Liver (tissue), 3 donors: ENCODE results near the gene CACYBP.
"Not testable (repeated sequence)": the region's sequence is repeated elsewhere in the genome, so short reads cannot be mapped to it uniquely, and the experiment has no call there.

Source experiments
- JUND ChIP-seq, 2 donors: IDR thresholded peaks; 2 replicates each; pipeline ENCODE4 v1.6.1; 2016; ENCODE audit warnings: antibody characterized with exemption in 2 of 2
- TAF1 ChIP-seq: conservative IDR thresholded peaks from 2 replicates; pipeline ENCODE4 v1.6.1; 2016; ENCODE audit warnings: antibody characterized with exemption, mild to moderate bottlenecking
- TF ChIP-seq, protein P1 (sequence below): fragments of 150-350 bp; IDR thresholded peaks from 2 replicates; pipeline ENCODE4 v1.5.1; 2017; ENCODE audit warnings: improper control_type of control experiment, low read depth, low read length; ENCODE audit not compliant: missing input control
- donor health status: healthy.
- donor health status: healthy.

DNA sequence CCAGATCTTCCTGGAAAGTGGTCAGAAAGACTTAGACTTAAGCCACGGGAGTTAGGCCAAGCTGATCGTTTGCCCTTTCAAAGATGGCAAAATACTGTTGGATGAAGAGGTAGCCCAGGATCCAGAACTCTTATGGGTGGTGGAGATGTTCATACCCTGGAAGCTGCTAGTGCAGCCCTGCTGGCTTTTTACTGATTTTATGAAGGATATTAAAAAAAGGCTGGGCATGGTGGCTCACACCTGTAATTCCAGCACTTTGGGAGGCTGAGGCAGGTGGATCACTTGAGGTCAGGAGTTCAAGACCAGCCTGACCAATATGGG lies 24.1 kb downstream of the CACYBP start:
- TF ChIP-seq, protein P1, sequence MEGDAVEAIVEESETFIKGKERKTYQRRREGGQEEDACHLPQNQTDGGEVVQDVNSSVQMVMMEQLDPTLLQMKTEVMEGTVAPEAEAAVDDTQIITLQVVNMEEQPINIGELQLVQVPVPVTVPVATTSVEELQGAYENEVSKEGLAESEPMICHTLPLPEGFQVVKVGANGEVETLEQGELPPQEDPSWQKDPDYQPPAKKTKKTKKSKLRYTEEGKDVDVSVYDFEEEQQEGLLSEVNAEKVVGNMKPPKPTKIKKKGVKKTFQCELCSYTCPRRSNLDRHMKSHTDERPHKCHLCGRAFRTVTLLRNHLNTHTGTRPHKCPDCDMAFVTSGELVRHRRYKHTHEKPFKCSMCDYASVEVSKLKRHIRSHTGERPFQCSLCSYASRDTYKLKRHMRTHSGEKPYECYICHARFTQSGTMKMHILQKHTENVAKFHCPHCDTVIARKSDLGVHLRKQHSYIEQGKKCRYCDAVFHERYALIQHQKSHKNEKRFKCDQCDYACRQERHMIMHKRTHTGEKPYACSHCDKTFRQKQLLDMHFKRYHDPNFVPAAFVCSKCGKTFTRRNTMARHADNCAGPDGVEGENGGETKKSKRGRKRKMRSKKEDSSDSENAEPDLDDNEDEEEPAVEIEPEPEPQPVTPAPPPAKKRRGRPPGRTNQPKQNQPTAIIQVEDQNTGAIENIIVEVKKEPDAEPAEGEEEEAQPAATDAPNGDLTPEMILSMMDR, result not testable (repeated sequence)
- TF ChIP-seq TAF1; JUND (IDR thresholded peaks at IDR 0.05): not testable (repeated sequence)
